NCI-H146 (cell line): ENCODE measurements around the gene C16orf96.
"Not testable (repeated sequence)": the region's sequence is repeated elsewhere in the genome, so short reads cannot be mapped to it uniquely, and the experiment has no call there.

Source experiments
- DNase-seq: peaks from one replicate; lab custom pipeline; 2025; lab: John Stamatoyannopoulos, UW

C16orf96 gene

GRCh38 chr16:4566144-4566543 lies 10.0 kb downstream of the C16orf96 start:
- no peak for DNase-seq

GRCh38 chr16:4570086-4570485 lies 13.9 kb downstream of the C16orf96 start:
- no peak for DNase-seq

- peak; percentile 19 for DNase-seq
Observed at GRCh38 chr16:4570688-4571321, 14.7 kb downstream of the C16orf96 start.

GRCh38 chr16:4572715-4573114 lies 16.6 kb downstream of the C16orf96 start:
- DNase-seq = no peak

GRCh38 chr16:4573926-4574325 lies 17.8 kb downstream of the C16orf96 start:
- DNase-seq = not testable (repeated sequence)

GRCh38 chr16:4574919-4575705 lies 19.0 kb downstream of the C16orf96 start:
- DNase-seq = no peak

- DNase-seq = no peak
Observed at GRCh38 chr16:4576008-4576407, 19.9 kb downstream of the C16orf96 start.

- DNase-seq = peak; percentile 96
Observed at GRCh38 chr16:4578961-4579530, 22.9 kb downstream of the C16orf96 start.

GRCh38 chr16:4580250-4580649 lies 24.1 kb downstream of the C16orf96 start:
- no peak for DNase-seq

GRCh38 chr16:4583906-4584305 lies 27.8 kb downstream of the C16orf96 start:
- no peak for DNase-seq

GRCh38 chr16:4586291-4586690 lies 30.2 kb downstream of the C16orf96 start:
- DNase-seq = no peak

- no peak for DNase-seq
Observed at GRCh38 chr16:4588386-4588785, 32.2 kb downstream of the C16orf96 start.

- no peak for DNase-seq
Observed at GRCh38 chr16:4588961-4589360, 32.8 kb downstream of the C16orf96 start.

GRCh38 chr16:4591191-4591590 lies 35.1 kb downstream of the C16orf96 start:
- no peak for DNase-seq

- no peak for DNase-seq
Observed at GRCh38 chr16:4591706-4592470, 35.7 kb downstream of the C16orf96 start.

- peak; percentile 99 for DNase-seq
Observed at GRCh38 chr16:4593086-4593485, 36.9 kb downstream of the C16orf96 start.

GRCh38 chr16:4594433-4595410 lies 38.6 kb downstream of the C16orf96 start:
- DNase-seq = no peak

- DNase-seq = no peak
Observed at GRCh38 chr16:4597174-4597573, 41.0 kb downstream of the C16orf96 start.

- no peak for DNase-seq
Observed at GRCh38 chr16:4599037-4599436, 42.9 kb downstream of the C16orf96 start.

- DNase-seq = no peak
Observed at GRCh38 chr16:4599545-4599944, 43.4 kb downstream of the C16orf96 start.
